Superior temporal gyrus (tissue), 1 donor: ENCODE results near the gene SPNS2.

Experiments used
- DNase-seq: peaks from one replicate; pipeline ENCODE4 v3.0.0-alpha.2; 2016; ENCODE audit errors: extremely low spot score

The SPNS2 gene

GRCh38 chr17:4588391-4588790, 89.7 kb downstream of the SPNS2 start:
- DNase-seq: no peak
